ENCODE measurements around the gene SCN5A. TPM values are rescaled to one million over a fixed set of nuclear protein-coding genes. Genes with fewer than 3 reads are reported as not detected.
"Not testable (repeated sequence)": the region's sequence is repeated elsewhere in the genome, so short reads cannot be mapped to it uniquely, and the experiment has no call there.

Gene SCN5A
- total RNA-seq, 1 donor from 2014 or later: 1.2 TPM

GRCh38 chr3:38582316-38582715 lies 67.2 kb downstream of the SCN5A start:
- FAIRE-seq (no peak), DNase-seq (ENCODE audit: low spot score in 2 of 2) (no peak)

DNA sequence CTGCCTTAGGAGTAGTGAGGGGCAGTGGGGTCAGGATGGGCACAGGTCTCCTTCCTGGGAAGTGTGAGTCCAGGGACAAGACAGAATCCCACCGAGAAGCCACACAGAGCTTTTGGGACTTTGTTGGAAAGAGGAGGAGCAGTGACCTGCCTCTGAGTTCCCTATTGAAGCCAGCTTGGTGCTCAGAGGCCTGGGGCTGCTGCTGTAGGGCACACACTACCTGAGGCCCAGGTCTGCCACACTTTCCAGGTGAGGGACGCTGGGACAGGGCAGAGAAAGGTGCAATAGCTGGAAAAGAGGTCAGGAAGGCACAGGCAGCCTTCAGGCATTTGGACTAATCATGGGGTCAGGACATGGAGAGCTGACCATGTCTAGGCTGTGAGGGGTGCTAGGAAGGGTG lies 67.7 kb downstream of the SCN5A start:
- no peak for FAIRE-seq
- DNase-seq (ENCODE audit: low spot score in 2 of 2): no peak

- FAIRE-seq (no peak), DNase-seq (ENCODE audit: low spot score in 2 of 2) (no peak)
These were observed 68.8 kb downstream of the SCN5A start for GRCh38 chr3:38580450-38581382.

DNA sequence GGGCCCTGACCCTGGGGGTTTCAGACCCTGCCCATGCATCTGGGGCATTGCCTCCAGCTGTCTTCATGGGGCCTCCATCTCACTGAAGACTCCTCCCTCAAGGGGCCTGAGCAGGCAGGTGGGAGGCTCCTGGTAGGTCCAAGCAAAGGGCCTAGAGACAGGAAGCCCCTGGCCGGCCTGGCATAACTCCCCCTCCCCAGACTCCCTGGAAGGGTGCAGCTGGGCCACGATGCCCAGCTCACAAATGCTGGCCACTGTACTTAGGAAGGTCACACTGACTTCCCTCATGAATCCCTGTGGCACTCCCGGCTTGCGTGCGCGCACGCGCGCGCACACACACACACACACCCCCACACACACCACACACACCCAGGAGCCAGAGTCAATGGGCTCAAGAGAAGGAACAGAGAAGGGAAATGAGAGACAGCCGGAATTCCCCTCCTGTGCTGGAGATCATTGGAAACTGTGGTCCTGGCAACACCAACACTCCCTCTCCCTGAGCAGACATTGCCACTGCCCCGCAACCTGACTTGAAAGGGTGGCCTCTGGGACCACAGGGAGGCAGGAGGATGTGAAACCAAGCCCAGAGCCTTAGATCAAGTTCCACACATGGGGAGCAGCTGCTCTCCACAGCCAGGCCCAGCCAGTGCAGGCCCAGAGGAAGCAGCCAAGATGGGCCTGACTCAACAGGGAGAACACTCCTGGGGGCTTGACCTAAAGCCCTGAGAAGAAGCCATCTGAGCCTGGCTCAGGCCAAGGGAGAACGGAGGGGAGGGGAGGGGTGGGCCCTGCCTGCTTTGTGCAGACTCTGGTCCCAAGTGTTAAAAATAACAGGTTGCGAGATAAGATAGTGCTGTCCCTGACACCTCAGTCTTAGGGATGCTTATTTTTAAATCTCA lies 69.7 kb downstream of the SCN5A start:
- FAIRE-seq: no peak
- no peak for DNase-seq (ENCODE audit: low spot score in 2 of 2)

DNA sequence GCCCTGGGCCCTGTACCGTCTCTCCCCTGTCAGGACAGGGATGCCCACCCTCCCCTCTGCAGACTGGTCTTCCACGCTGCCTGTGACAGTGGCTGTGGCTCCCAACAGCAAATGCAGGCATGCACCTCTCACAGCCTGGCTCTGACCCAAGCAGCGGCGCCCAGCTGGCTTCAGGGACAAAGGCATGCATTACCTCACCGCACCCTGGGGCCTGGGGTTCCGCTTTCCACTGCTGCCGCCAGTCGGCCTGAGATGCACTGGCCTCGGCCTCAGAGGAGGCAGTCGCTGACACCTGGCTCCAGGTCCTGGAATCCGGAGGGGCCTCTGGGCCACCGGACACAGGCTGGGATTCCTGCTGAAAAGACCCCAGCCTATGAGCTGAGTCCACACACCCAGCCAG lies 70.3 kb downstream of the SCN5A start:
- FAIRE-seq (no peak), DNase-seq (ENCODE audit: low spot score in 2 of 2) (no peak)

DNA sequence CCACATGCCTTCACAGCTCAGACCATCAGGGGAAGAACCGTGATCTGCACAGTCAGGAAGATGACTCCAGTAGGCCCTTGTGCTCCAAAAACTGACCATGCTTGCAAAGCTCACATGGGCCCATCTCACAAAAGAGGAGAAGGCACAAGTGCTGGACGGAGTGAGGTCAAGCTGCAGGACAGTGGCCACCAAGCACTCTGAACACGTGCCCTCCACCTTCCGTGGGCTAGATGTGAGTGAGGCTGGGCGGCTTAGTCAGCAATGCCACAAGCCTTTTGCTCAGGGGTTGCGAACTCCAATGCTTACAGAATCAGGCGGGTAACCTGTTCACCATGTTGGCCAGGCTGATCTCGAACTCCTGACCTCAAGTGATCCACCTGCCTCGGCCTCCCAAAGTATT lies 70.9 kb downstream of the SCN5A start:
- no peak for FAIRE-seq

GRCh38 chr3:38578081-38578475 lies 71.4 kb downstream of the SCN5A start:
- FAIRE-seq: no peak

More for the DNA sequence above, 70.9 kb downstream of the SCN5A start:
- DNase-seq (ENCODE audit: low spot score in 2 of 2): no peak

GRCh38 chr3:38577371-38578080 lies 72.0 kb downstream of the SCN5A start:
- DNase-seq (ENCODE audit: low spot score in 2 of 2): no peak
- FAIRE-seq: no peak

More at GRCh38 chr3:38578081-38578475, 71.4 kb downstream of the SCN5A start:
- DNase-seq (ENCODE audit: low spot score in 2 of 2): no peak

DNA sequence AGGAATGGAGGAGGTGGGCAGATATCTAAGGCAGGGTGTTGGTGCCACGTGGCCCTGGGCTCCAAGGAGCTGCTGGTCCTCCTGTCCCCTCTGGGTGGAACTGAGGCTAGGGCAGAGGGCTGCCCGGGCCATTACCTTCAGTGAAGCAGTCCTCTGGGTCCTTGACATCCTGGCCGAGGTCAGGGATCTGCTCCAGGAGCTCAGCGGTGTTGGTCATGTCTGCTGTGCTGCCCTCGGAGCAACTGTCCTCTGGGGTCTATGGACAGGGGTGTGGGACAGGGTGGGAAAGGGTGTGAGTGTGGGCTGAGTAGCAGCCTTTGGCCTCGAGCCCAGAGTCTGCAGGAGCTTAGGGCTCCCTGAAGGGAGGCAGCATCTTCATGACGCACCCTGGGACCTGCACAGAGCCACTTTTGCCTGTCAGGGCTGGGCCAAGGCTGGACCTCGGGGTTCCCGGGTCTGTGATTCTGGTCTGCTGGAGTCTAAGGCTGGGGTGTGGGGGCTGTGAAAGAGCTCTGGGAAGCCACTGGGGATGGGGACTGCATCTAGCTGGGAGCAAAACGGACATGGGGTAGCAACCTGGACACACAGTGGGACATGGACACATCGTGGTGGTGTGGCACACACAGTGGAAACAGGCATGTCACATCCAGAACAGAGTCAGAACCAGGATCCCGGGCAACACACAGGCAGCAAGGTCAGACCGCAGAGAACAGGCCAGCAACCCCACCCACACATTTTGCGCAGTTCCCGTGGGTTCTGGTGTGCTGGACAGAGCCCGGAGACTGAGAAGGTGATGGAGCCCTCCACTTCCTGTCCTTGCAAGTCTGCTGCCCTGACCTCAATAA lies 72.7 kb downstream of the SCN5A start:
- no peak for FAIRE-seq

DNA sequence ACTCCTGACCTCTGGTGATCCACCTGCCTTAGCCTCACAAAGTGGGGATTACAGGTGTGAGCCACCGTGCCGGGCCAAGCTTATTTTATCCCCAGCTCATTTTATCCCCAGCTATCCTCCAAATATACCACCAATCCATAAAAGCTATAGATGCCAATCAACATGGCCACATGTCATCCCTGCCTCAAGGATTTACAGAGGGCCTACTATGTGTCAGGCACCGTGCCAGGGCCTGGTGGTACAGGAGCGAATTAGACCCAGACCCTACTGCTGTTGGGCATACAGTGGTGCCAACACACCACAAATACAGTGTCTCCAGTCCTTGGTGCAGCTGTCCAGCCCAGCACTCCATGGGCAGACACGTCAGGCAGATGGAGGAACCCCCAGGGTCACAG lies 73.4 kb downstream of the SCN5A start:
- FAIRE-seq: no peak
- no peak for DNase-seq (ENCODE audit: low spot score in 2 of 2)

More for the DNA sequence above, 72.7 kb downstream of the SCN5A start:
- no peak for DNase-seq (ENCODE audit: low spot score in 2 of 2)

GRCh38 chr3:38575279-38575843 lies 74.1 kb downstream of the SCN5A start:
- DNase-seq (ENCODE audit: low spot score in 2 of 2): no peak
- no peak for FAIRE-seq

GRCh38 chr3:38574411-38575278 lies 74.8 kb downstream of the SCN5A start:
- no peak for DNase-seq (ENCODE audit: low spot score in 2 of 2)
- no peak for FAIRE-seq

DNA sequence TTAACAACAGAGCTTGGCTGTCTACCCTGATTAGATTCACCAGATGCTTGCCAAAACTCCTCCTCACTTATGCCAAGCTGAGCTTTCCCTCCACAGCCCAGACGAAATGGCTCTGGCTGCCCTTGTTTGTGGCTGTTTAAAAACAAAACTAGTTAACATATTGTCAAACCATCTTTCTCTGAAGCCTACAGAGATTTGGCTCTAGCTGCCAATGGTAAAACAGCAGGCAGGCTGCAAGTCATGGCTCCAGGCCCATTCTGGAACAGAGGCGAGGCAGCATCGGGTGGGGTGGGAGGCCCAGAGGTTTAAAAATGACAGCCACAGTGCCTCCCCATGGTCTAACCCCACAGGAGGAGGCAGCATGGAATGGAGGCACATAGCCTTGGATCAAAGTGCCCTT lies 75.9 kb downstream of the SCN5A start:
- DNase-seq (ENCODE audit: low spot score in 2 of 2) (no peak), FAIRE-seq (no peak)

GRCh38 chr3:38573111-38573510 lies 76.4 kb downstream of the SCN5A start:
- DNase-seq (ENCODE audit: low spot score in 2 of 2) (no peak), FAIRE-seq (no peak)

DNA sequence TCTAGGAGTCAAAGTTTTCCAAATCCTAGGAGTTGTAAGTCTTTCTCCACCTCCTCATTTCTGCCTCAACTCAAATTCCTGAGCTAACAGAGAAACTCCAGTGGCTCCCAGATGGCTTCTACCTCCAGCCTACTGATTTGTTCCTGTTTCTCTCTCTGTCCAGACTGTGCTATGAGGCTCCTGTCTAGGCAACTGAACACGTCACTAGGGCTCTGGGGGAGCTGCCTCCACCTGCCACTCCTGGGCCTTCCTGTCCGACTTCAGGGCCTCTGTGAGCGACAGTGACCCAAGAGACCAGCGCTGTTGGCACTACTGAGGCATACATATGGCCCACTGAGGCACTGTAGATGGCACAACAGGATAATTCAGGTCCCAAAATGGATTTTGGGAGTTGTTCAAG lies 82.0 kb downstream of the SCN5A start:
- DNase-seq (ENCODE audit: low spot score in 2 of 2) (no peak), FAIRE-seq (no peak)

GRCh38 chr3:38566794-38567193 lies 82.7 kb downstream of the SCN5A start:
- DNase-seq (ENCODE audit: low spot score in 2 of 2); FAIRE-seq: not testable (repeated sequence)

DNA sequence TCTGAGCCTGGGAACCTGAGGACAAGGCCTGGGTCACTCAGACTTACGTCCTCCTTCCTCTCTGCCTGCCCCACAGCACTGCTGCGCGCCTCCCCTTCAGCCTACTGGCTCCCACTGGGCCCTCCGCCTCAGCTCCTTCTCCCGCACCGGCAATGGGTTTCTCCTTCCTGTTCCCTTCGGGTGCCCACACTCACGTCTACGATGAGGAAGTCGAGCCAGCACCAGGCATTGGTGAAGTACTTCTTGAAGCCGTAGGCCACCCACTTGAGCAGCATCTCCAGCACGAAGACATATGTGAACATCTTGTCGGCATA lies 83.3 kb downstream of the SCN5A start:
- FAIRE-seq (no peak), DNase-seq (ENCODE audit: low spot score in 2 of 2) (no peak)

DNA sequence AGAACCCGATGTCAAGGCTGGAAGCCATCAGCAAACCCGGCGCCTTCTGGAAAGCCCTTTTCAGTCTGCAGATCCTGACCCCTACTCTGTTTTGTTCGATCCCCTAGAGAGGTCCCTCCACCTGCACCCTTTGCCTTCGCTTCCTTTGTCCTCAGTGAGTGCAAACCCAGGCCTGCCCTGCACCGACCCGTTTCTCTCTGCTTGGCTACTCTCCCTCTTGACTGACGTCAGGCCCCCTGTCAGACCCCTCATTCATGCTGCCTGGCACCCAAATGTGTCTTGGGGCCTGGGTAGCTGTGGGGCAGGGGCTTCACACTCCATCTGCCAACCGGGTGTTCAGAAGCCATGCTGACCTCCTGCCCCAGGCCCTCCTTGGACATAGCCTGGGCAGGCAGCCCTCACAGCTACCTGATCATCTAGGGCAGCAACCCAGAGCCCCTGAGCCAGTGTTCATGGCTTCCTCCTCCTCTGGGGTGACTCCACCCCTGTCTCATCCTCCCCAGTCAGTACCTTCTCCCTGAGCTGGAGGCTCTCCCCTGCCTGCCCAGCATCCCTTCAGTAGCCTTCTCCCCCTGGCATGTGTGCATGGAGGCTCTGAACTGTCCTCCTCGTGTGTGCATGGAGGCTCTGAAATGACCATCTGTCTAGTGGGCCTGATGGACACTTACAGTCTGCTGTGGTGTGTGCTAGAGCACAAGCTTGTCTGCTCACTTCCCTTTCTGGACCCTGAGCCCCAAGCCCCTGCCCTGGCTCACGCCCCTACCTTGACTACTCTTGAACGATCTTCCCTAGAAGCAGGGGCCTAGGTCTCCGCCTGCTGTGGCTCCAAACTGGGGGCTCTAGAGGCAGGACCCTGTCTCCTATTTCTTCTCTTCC lies 83.9 kb downstream of the SCN5A start:
- no peak for DNase-seq (ENCODE audit: low spot score in 2 of 2)
- FAIRE-seq: no peak

Data from frontal cortex (tissue), 4 donors.